Measurements from ENCODE around the gene SIRPD.

- no peak for TF ChIP-seq POLR2A (IDR thresholded peaks at IDR 0.05)
- TF ChIP-seq, protein P1, sequence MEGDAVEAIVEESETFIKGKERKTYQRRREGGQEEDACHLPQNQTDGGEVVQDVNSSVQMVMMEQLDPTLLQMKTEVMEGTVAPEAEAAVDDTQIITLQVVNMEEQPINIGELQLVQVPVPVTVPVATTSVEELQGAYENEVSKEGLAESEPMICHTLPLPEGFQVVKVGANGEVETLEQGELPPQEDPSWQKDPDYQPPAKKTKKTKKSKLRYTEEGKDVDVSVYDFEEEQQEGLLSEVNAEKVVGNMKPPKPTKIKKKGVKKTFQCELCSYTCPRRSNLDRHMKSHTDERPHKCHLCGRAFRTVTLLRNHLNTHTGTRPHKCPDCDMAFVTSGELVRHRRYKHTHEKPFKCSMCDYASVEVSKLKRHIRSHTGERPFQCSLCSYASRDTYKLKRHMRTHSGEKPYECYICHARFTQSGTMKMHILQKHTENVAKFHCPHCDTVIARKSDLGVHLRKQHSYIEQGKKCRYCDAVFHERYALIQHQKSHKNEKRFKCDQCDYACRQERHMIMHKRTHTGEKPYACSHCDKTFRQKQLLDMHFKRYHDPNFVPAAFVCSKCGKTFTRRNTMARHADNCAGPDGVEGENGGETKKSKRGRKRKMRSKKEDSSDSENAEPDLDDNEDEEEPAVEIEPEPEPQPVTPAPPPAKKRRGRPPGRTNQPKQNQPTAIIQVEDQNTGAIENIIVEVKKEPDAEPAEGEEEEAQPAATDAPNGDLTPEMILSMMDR (IDR thresholded peaks at IDR 0.05) = no peak
Observed at GRCh38 chr20:1489325-1489724, 68.2 kb downstream of the SIRPD start.
